Measurements from ENCODE around the gene UQCC2. TPM values are rescaled to one million over a fixed set of nuclear protein-coding genes. Genes with fewer than 3 reads are reported as not detected.

The UQCC2 gene
- total RNA-seq, 1 donor from 2014 or later: 2.6 TPM

DNA sequence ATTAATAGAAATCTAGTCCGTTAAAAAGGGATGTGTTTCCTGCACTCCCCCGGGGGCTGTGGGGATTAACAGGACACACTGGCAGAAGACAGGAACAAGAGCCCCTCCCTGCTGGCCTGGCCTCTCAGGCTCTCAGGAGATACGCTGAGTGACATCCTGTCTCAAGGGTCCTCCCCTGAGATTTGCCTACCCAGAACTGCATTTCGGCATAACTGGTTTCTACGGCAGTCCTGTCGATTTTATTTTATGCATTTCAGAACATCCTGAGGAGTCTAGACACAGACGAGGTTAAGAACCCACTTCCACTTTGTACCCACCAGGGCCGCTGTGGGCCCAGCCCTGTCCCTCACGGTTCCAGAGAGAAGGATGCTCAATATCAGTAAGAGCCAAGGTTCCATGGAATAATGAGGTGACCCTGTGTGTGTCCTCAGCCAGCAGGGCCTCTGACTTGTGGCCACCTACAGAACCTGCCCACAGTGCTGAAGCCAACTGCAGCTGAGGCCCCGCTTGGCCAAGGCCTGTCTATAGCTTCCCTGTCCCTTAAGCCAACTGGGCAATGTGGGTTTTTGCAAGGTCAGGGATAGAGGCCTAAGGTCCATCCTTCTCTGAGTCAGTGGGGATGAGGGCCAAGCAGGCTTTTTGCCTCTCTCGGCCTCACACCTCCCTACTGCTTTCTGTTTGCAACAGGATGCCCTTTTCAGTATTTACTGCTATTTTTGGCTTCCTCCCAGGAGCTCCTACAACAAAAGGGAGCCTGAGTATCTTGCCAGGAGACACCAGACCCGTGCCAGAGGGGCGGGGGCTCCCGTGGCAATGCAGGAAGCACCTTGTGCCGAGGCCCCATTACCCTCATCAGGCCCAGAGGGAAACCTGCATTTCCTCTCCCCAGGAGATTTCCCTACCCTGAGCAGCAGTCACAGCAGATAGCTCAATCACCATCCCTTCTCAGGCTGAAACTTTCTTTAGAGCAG is 14.7 kb downstream of the UQCC2 start:
- no peak overlapping the region for H3K4me3 ChIP-seq
- TF ChIP-seq, protein P1, sequence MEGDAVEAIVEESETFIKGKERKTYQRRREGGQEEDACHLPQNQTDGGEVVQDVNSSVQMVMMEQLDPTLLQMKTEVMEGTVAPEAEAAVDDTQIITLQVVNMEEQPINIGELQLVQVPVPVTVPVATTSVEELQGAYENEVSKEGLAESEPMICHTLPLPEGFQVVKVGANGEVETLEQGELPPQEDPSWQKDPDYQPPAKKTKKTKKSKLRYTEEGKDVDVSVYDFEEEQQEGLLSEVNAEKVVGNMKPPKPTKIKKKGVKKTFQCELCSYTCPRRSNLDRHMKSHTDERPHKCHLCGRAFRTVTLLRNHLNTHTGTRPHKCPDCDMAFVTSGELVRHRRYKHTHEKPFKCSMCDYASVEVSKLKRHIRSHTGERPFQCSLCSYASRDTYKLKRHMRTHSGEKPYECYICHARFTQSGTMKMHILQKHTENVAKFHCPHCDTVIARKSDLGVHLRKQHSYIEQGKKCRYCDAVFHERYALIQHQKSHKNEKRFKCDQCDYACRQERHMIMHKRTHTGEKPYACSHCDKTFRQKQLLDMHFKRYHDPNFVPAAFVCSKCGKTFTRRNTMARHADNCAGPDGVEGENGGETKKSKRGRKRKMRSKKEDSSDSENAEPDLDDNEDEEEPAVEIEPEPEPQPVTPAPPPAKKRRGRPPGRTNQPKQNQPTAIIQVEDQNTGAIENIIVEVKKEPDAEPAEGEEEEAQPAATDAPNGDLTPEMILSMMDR (IDR thresholded peaks at IDR 0.05): no peak
- H3K36me3 ChIP-seq: peaks cover 0 to 10% of the 10 kb centered on the region in 2 donors
- no peaks in the 10 kb centered on the region for H3K4me1 ChIP-seq
- no peak for DNase-seq (ENCODE audit: low spot score in 2 of 2)
- no peaks in the 10 kb centered on the region for H3K27me3 ChIP-seq
- intact Hi-C loops (cut with DNase I): no loop called here
- peak overlapping the region; percentile 30 to 42 for H3K27ac ChIP-seq
- H3K9me3 ChIP-seq: no peaks in the 10 kb centered on the region

DNA sequence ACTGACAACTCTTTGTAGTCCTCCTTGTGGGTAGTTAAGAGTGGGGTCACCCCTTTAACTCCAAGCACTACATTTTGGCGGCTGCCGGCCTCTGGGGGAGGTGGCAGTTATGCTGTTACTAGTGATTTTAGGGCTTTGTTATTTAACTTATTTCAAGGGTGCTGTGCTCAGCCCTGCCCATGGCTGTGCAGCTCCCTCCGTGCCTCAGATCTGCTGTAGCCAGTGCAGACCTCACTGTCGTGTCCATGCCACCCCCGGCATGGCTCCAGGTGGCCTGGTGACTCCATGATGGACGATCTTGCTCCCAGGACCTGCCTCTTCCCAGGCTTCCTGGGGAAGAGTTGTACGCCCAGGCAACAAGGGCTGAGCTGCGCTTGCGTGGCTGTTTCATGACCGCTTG is 15.4 kb downstream of the UQCC2 start:
- peaks cover 5 to 10% of the 10 kb centered on the region in 2 donors for H3K36me3 ChIP-seq
- intact Hi-C loops (cut with DNase I): no loop called here

DNA sequence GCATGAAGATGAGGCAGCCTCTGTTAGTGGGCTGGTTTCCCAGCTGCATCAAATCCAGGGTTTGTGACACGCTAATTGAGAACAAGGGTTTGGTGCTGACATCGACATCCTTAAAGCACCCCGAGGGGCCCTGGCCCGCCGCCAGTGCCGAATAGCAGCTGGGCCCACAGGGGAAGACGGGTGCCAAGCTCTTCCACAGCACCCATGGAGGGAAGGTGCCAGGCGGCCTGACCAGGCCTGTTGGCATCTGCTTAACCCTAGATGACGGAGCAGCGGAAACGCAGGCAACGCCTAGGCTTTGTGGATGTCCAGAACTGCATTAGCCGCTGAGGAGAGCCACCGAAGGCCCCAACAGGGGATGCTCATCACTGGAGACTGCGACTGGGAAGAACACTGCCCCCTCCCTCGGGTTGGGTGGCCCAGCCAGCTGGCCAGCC is 16.0 kb downstream of the UQCC2 start:
- TF ChIP-seq, protein P1 (IDR thresholded peaks at IDR 0.05): no peak
- Histone ChIP-seq H3K4me3 (no peak overlapping the region), H3K27ac (peak overlapping the region in 1 of 2 donors; percentile 20), H3K9me3 (no peaks in the 10 kb centered on the region), H3K36me3 (peaks cover 6 to 10% of the 10 kb centered on the region in 2 donors), H3K27me3 (no peaks in the 10 kb centered on the region), H3K4me1 (no peaks in the 10 kb centered on the region)
- no peak for DNase-seq (ENCODE audit: low spot score in 2 of 2)
- intact Hi-C loops (cut with DNase I): no loop called here

More for the DNA sequence above, 15.4 kb downstream of the UQCC2 start:
- Histone ChIP-seq H3K4me3 (no peak overlapping the region), H3K27ac (no peak overlapping the region), H3K27me3 (no peaks in the 10 kb centered on the region), H3K9me3 (no peaks in the 10 kb centered on the region), H3K4me1 (no peaks in the 10 kb centered on the region)
- TF ChIP-seq, protein P1 (IDR thresholded peaks at IDR 0.05): no peak
- DNase-seq (ENCODE audit: low spot score in 2 of 2): no peak

DNA sequence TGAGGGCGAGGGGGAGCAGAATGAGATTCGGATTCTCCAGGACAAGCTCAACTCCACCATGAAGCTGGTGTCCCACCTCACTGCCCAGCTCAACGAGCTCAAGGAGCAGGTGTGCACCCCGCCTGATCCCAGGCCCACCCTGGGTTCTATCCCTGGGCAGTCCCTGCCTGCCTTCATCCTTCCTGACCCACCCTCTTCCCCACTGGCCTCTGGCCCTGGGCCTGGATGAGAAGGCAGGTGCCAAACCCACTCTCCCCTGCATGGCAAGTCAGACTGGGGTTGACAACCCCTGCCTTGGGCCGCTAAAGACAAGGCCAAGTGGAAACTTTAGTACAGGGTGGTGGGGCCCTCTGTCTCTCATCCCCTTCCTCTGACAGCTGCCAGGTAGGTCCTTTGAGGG is 16.5 kb downstream of the UQCC2 start:
- Histone ChIP-seq H3K27me3 (no peaks in the 10 kb centered on the region), H3K27ac (peak overlapping the region in 1 of 2 donors; percentile 20), H3K36me3 (peaks cover 6 to 10% of the 10 kb centered on the region in 2 donors), H3K4me3 (no peak overlapping the region), H3K9me3 (no peaks in the 10 kb centered on the region), H3K4me1 (no peaks in the 10 kb centered on the region)
- intact Hi-C loops (cut with DNase I): no loop called here
- TF ChIP-seq, protein P1 (IDR thresholded peaks at IDR 0.05): no peak
- no peak for DNase-seq (ENCODE audit: low spot score in 2 of 2)

DNA sequence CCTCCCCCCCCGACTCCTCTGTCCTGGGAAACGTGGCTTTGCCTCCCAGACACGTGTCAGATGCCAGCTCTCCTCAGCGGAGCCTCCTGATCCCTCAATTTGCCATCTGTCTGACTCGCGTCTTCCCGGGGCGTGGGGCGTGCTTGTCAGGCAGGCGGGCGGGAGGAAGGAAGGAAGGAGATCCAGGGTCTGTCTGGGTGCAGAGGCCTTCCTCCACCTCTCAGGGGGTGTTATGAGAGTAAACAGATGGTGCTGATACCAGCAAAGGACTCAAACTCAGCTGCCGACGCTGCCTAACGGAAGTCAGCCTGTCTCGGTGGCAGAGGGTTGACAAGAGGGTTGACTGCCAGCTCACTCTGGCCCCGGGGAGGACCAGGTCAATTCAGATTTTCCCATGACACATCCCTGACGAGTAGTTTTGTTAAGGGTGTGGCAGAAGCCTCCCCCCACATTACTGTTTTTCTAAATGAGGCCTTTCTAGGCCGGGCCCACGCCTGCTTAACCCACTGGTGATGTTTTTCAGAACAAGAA is 17.0 kb downstream of the UQCC2 start:
- TF ChIP-seq, protein P1 (IDR thresholded peaks at IDR 0.05): no peak
- Histone ChIP-seq H3K27ac (no peak overlapping the region), H3K4me1 (no peaks in the 10 kb centered on the region), H3K27me3 (no peaks in the 10 kb centered on the region), H3K36me3 (peaks cover 6 to 10% of the 10 kb centered on the region in 2 donors), H3K4me3 (no peak overlapping the region), H3K9me3 (no peaks in the 10 kb centered on the region)
- DNase-seq (ENCODE audit: low spot score in 2 of 2): no peak
- intact Hi-C loops (cut with DNase I): no loop called here

Measured in ascending aorta (tissue), 2 donors.